Progenitor cell of endocrine pancreas (in vitro differentiated cells): ENCODE results near the gene NEURL1. TPM values are rescaled to one million over a fixed set of nuclear protein-coding genes. Genes with fewer than 3 reads are reported as not detected.
"Not testable (repeated sequence)": the region's sequence is repeated elsewhere in the genome, so short reads cannot be mapped to it uniquely, and the experiment has no call there.

Experiments
- DNase-seq: peaks from one replicate; pipeline ENCODE4 v3.0.0; 2021; ENCODE audit warnings: low spot score; ENCODE audit not compliant: unreplicated experiment
- H3K27ac Mint-ChIP-seq: 2 replicates; pipeline ENCODE4 v1.8.0; 2021; ENCODE audit warnings: mild to moderate bottlenecking, moderate library complexity, mixed read lengths
- H3K27me3 Mint-ChIP-seq: 2 replicates; pipeline ENCODE4 v1.8.0; 2021; ENCODE audit warnings: mixed read lengths
- H3K36me3 Mint-ChIP-seq: 2 replicates; pipeline ENCODE4 v1.8.0; 2022; ENCODE audit warnings: mixed read lengths; ENCODE audit not compliant: insufficient read depth
- H3K4me1 Mint-ChIP-seq: 2 replicates; pipeline ENCODE4 v1.8.0; 2021; ENCODE audit warnings: low read depth, mixed read lengths
- H3K4me3 Mint-ChIP-seq: 2 replicates; pipeline ENCODE4 v1.8.0; 2021; ENCODE audit warnings: low read depth, mild to moderate bottlenecking, moderate library complexity, mixed read lengths
- H3K9me3 Mint-ChIP-seq: 2 replicates; pipeline ENCODE4 v1.8.0; 2021; ENCODE audit warnings: low read depth, mixed read lengths
- total RNA-seq: library from RNA; stranded (reverse); gene quantifications from 2 replicates; pipeline ENCODE4 v1.2.1, GENCODE V29; 2021
- TF ChIP-seq, protein P1 (sequence below): fragments of 200-600 bp; sonication (generic); IDR thresholded peaks from one replicate; pipeline ENCODE4 v1.5.0; 2021; ENCODE audit warnings: antibody characterized with exemption, mild to moderate bottlenecking; ENCODE audit not compliant: unreplicated experiment

Gene NEURL1
- total RNA-seq, 1 donor from 2014 or later, result 21.5 TPM

DNA sequence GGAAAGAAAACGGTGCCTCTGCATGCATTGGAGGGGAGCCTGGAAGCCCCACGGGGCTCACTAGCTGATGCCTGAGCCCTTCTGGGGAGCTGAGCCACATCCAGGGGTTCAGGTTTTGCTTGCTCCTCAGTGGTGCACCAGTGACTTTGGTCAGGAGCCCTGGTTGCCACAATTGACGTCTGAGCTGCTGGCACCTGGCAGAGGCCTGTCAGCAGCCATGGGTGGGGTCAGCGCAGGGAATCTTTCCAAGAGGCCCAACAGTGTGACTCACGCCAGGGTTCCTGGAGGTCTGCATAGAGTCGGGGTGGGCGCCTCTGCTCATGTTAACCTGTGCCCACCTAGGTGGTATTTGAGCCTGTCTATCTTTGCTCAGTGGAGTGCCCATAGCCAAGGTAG, 138.7 kb downstream of the NEURL1 start:
- H3K9me3 Mint-ChIP-seq, result no peaks in the 10 kb centered on the region
- no peak for DNase-seq
- no peak overlapping the region for H3K27ac Mint-ChIP-seq
- peaks cover 3% of the 10 kb centered on the region for H3K4me1 Mint-ChIP-seq
- TF ChIP-seq, protein P1, sequence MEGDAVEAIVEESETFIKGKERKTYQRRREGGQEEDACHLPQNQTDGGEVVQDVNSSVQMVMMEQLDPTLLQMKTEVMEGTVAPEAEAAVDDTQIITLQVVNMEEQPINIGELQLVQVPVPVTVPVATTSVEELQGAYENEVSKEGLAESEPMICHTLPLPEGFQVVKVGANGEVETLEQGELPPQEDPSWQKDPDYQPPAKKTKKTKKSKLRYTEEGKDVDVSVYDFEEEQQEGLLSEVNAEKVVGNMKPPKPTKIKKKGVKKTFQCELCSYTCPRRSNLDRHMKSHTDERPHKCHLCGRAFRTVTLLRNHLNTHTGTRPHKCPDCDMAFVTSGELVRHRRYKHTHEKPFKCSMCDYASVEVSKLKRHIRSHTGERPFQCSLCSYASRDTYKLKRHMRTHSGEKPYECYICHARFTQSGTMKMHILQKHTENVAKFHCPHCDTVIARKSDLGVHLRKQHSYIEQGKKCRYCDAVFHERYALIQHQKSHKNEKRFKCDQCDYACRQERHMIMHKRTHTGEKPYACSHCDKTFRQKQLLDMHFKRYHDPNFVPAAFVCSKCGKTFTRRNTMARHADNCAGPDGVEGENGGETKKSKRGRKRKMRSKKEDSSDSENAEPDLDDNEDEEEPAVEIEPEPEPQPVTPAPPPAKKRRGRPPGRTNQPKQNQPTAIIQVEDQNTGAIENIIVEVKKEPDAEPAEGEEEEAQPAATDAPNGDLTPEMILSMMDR, result no peak
- no peaks in the 10 kb centered on the region for H3K27me3 Mint-ChIP-seq
- H3K36me3 Mint-ChIP-seq, result peaks cover 8% of the 10 kb centered on the region
- no peak overlapping the region for H3K4me3 Mint-ChIP-seq

DNA sequence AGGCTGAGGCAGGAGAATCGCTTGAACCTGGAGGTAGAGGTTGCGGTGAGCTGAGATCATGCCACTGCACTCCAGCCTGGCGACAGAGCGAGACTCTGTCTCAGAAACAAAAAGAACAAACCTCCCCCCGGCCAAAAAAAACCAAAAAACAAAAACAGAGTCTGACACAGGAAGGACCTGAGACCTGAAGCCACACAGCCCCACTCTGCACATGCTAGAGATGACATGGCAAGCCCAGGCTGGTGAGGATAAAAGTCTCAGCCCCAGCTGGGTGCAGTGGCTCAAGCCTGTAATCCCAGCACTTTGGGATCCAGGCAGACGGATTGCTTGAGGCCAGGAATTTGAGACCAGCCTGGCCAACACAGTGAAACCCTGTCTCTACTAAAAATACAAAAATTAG, 139.4 kb downstream of the NEURL1 start:
- H3K4me3 Mint-ChIP-seq, H3K27ac Mint-ChIP-seq, H3K27me3 Mint-ChIP-seq, H3K4me1 Mint-ChIP-seq, DNase-seq, H3K9me3 Mint-ChIP-seq, H3K36me3 Mint-ChIP-seq: not testable (repeated sequence)

DNA sequence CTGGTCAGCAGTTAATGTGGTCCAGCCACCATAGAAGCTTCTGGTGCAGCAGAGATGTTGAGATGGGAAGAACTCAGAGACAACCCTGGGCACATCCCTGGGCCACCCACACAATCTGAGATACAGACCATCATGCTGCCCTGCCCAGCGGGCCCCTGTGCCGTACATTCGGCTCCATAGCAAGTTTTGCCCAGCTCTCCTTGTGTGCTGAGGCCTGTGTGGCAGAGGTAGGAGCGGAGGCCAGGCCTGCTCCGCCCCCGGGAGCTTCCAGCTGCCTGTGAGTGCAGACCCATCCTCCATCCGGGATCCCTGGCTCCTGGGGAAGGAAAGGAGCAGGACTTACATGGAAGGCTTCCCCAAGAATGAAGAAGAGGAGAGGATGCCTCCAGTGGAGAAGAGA, 140.3 kb downstream of the NEURL1 start:
- H3K27me3 Mint-ChIP-seq, result no peaks in the 10 kb centered on the region
- H3K4me1 Mint-ChIP-seq, result peaks cover 3% of the 10 kb centered on the region
- TF ChIP-seq, protein P1, result no peak
- H3K27ac Mint-ChIP-seq, result no peak overlapping the region
- peaks cover 3% of the 10 kb centered on the region for H3K36me3 Mint-ChIP-seq
- H3K4me3 Mint-ChIP-seq, result no peak overlapping the region
- no peak for DNase-seq
- H3K9me3 Mint-ChIP-seq, result no peaks in the 10 kb centered on the region

DNA sequence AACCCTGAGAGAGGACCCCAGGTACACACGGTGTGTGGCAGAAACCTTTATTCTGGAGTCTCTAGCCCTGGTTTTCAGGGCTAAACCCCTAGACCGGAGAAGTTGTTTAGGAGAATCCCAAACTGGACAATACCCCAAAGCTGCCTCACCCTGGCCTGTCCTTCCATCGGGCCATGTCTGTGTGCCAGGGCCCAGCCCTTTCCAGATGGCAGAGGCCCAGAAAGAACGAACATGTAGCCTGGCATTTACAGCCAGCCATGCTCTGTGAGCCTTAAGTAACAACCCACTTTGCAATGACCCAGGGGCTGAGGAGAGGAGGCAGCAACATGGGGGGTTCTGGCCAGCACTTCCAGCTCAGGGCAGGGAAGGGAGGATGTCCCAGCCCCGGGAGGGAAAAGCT, 142.1 kb downstream of the NEURL1 start:
- TF ChIP-seq, protein P1, result no peak
- DNase-seq, result no peak
- no peaks in the 10 kb centered on the region for H3K27me3 Mint-ChIP-seq
- H3K27ac Mint-ChIP-seq, result no peak overlapping the region
- no peaks in the 10 kb centered on the region for H3K9me3 Mint-ChIP-seq
- peaks cover 3% of the 10 kb centered on the region for H3K36me3 Mint-ChIP-seq
- no peak overlapping the region for H3K4me3 Mint-ChIP-seq
- H3K4me1 Mint-ChIP-seq, result peaks cover 3% of the 10 kb centered on the region

GRCh38 chr10:103636492-103636891, 143.0 kb downstream of the NEURL1 start:
- peaks cover 3% of the 10 kb centered on the region for H3K36me3 Mint-ChIP-seq
- no peak overlapping the region for H3K4me3 Mint-ChIP-seq
- TF ChIP-seq, protein P1, result no peak

GRCh38 chr10:103637011-103637410, 143.5 kb downstream of the NEURL1 start:
- Mint-ChIP-seq H3K4me3 (no peak overlapping the region), H3K27ac (no peak overlapping the region), H3K27me3 (no peaks in the 10 kb centered on the region), H3K9me3 (no peaks in the 10 kb centered on the region), H3K4me1 (peaks cover 3% of the 10 kb centered on the region), H3K36me3 (peaks cover 3% of the 10 kb centered on the region)
- no peak for DNase-seq
- TF ChIP-seq, protein P1, result no peak

More at GRCh38 chr10:103636492-103636891, 143.0 kb downstream of the NEURL1 start:
- Mint-ChIP-seq H3K27ac (no peak overlapping the region), H3K4me1 (peaks cover 3% of the 10 kb centered on the region), H3K27me3 (no peaks in the 10 kb centered on the region), H3K9me3 (no peaks in the 10 kb centered on the region)
- DNase-seq, result no peak
